GM12878 (cell line): ENCODE results near the gene KDM8. TPM values are rescaled to one million over a fixed set of nuclear protein-coding genes. Genes with fewer than 3 reads are reported as not detected.
A peak's percentile ranks its signal among the peaks of the same experiment; 100 is the strongest.

Source experiments
- ATAC-seq: fragments of 200-7000 bp; cut with Tn5 transposase; 3 replicates; pipeline ENCODE4 v1.9.1; 2020; ENCODE audit warnings: mild to moderate bottlenecking, moderate library complexity
- BruUV-seq: library from RNA; stranded (reverse); fragments of 400-500 nt; replicated peaks from 2 replicates; lab custom pipeline; 2021; lab: Mats Ljungman, UMichigan
- CTCF ChIA-PET: fragments of 300-600 bp; sonication (Branson Sonifier 250); formaldehyde crosslinking; extraction: SDS; loops from one replicate; lab custom pipeline; 2021; ENCODE audit warnings: inconsistent platforms; lab: Yijun Ruan, JAX
- POLR2A ChIA-PET: fragments of 350-600 bp; formaldehyde crosslinking; extraction: SDS; loops from one replicate; lab custom pipeline; 2021; ENCODE audit warnings: inconsistent platforms; lab: Charles Lee
- RAD21 ChIA-PET: fragments of 300-600 bp; sonication (Branson Sonifier 250); formaldehyde crosslinking; loops from one replicate; lab custom pipeline; 2023; ENCODE audit warnings: antibody characterized with exemption; ENCODE audit not compliant: unreplicated experiment; lab: Charles Lee
- SMC1A ChIA-PET: fragments of 300-600 bp; sonication (Branson Sonifier 250); formaldehyde crosslinking; loops from one replicate; lab custom pipeline; 2023; ENCODE audit not compliant: unreplicated experiment, uncharacterized antibody; lab: Charles Lee
- DNase-seq: peaks from one replicate; pipeline ENCODE4 v3.0.0-alpha.2; 2011; ENCODE audit warnings: low read depth, low spot score
- FAIRE-seq: peaks from 3 replicates; lab custom pipeline; 2011; peaks lifted over from hg19 to GRCh38; lab: Jason Lieb, UNC
- H2AFZ ChIP-seq: 2 replicates; pipeline ENCODE4 v1.6.0; 2011; ENCODE audit warnings: low read depth, low read length, control low read depth; ENCODE audit not compliant: control insufficient read depth
- H3K27ac ChIP-seq: 2 replicates; pipeline ENCODE4 v1.5.1; 2011; ENCODE audit warnings: control low read depth; ENCODE audit not compliant: control insufficient read depth, insufficient read depth
- H3K27me3 ChIP-seq, 2 experiments: replicated peaks in 1 of 2; 2 replicates each; pipeline versions ENCODE4 v1.6.0 to v1.6.1; 2011; ENCODE audit warnings: low read length in 1 of 2; ENCODE audit not compliant: control insufficient read depth in 2 of 2, insufficient read depth in 2 of 2
- H3K36me3 ChIP-seq, 2 experiments: 2 replicates each; pipeline ENCODE4 v1.5.1; 2011; ENCODE audit warnings: low read length in 1 of 2; ENCODE audit not compliant: control insufficient read depth in 2 of 2, insufficient read depth in 2 of 2
- H3K4me1 ChIP-seq: 2 replicates; pipeline ENCODE4 v1.6.1; 2011; ENCODE audit warnings: mild to moderate bottlenecking, low read length, moderate library complexity, mixed read lengths; ENCODE audit not compliant: control insufficient read depth, insufficient read depth
- H3K4me2 ChIP-seq: 2 replicates; pipeline ENCODE4 v1.6.0; 2011; ENCODE audit warnings: control low read depth; ENCODE audit not compliant: control insufficient read depth, insufficient read depth
- H3K4me3 ChIP-seq: fragments of 200-600 bp; sonication (generic); 2 replicates; pipeline ENCODE4 v1.5.1; 2016
- H3K79me2 ChIP-seq: 2 replicates; pipeline ENCODE4 v1.6.0; 2011; ENCODE audit warnings: low read length; ENCODE audit not compliant: control insufficient read depth, insufficient read depth
- H3K9ac ChIP-seq: 2 replicates; pipeline ENCODE4 v1.8.0; 2011; ENCODE audit warnings: low read length, control low read depth, mixed read lengths; ENCODE audit not compliant: control insufficient read depth, insufficient read depth
- H3K9me3 ChIP-seq: replicated peaks from 3 replicates; pipeline ENCODE4 v1.5.1; 2011; ENCODE audit warnings: mild to moderate bottlenecking, low read length; ENCODE audit not compliant: control insufficient read depth, insufficient read depth
- H4K20me1 ChIP-seq: 2 replicates; pipeline ENCODE4 v1.6.0; 2011; ENCODE audit not compliant: control insufficient read depth, insufficient read depth
- CHD1 ChIP-seq: IDR thresholded peaks from 2 replicates; pipeline ENCODE4 v1.6.1; 2012; ENCODE audit warnings: low read depth, low read length, improper control_type of control experiment
- CREB1 ChIP-seq: IDR thresholded peaks from 2 replicates; pipeline ENCODE4 v1.6.1; 2012; ENCODE audit warnings: low read depth, mild to moderate bottlenecking, inconsistent platforms
- EP300 ChIP-seq, 2 experiments: fragments of 150-350 bp in 1 of 2; IDR thresholded peaks; 2 replicates each; pipeline ENCODE4 v1.6.1; 2011 to 2012; ENCODE audit warnings: low read depth in 2 of 2, low read length in 2 of 2, borderline replicate concordance in 1 of 2, improper control_type of control experiment in 1 of 2, inconsistent platforms in 1 of 2; ENCODE audit not compliant: control insufficient read depth in 1 of 2
- MYC ChIP-seq: IDR thresholded peaks from 2 replicates; pipeline ENCODE4 v1.6.1; 2011; ENCODE audit warnings: mild to moderate bottlenecking, low read length, moderate library complexity, inconsistent platforms; ENCODE audit not compliant: insufficient read depth, insufficient replicate concordance, insufficient read length, severe bottlenecking
- NFXL1 ChIP-seq: fragments of 450-650 bp; IDR thresholded peaks from 2 replicates; pipeline ENCODE4 v1.6.1; 2017; ENCODE audit warnings: antibody characterized with exemption, mild to moderate bottlenecking, borderline replicate concordance
- RAD21 ChIP-seq: IDR thresholded peaks from 2 replicates; pipeline ENCODE4 v1.6.1; 2011; ENCODE audit warnings: mild to moderate bottlenecking, low read depth, low read length, moderate library complexity; ENCODE audit not compliant: insufficient read depth
- SMAD1 ChIP-seq: fragments of 450-650 bp; IDR thresholded peaks from 2 replicates; pipeline ENCODE4 v1.6.1; 2018; ENCODE audit warnings: mild to moderate bottlenecking, low read depth; ENCODE audit not compliant: partially characterized antibody
- SP1 ChIP-seq: IDR thresholded peaks from one replicate; pipeline ENCODE4 v1.6.1; 2011; ENCODE audit warnings: low read depth, low read length
- ZNF207 ChIP-seq: fragments of 450-650 bp; IDR thresholded peaks from 2 replicates; pipeline ENCODE4 v1.6.1; 2014; ENCODE audit warnings: antibody characterized with exemption, mild to moderate bottlenecking, borderline replicate concordance
- WGBS: methylation state at CpG from one replicate; pipeline ENCODE4 v1.1.6; 2016; ENCODE audit warnings: low lambda C conversion rate; ENCODE audit not compliant: insufficient replicate concordance, insufficient coverage; ENCODE audit errors: missing lambda C conversion rate; 5-methylcytosine and 5-hydroxymethylcytosine counted together
- in situ Hi-C: fragments of 300-500 bp; cut with MboI; formaldehyde crosslinking; loops from 9 replicates; pipeline ENCODE4 v1.14.3; 2018; ENCODE audit warnings: mixed read lengths
- intact Hi-C: fragments of 100-400 bp; cut with micrococcal nuclease; formaldehyde crosslinking; loops from one replicate; pipeline ENCODE4 v1.14.2; 2022; ENCODE audit not compliant: unreplicated experiment
- polyA plus RNA-seq, 11 experiments: library from polyadenylated mRNA; depleted of rRNA in 4 of 11; unstranded in 6 of 11; stranded (reverse) in 5 of 11; fragments of >200 nt; fragmentation: Nextera tagmentation in 4 of 11; fragmentation: Illumina TruSeq in 1 of 11; extraction: Ambion mirVana in 4 of 11; extraction: Trizol in 1 of 11; gene quantifications; 1 replicate in 1 of 11; 2 replicates in 10 of 11; pipeline versions ENCODE4 v1.2.1 to v1.2.3, GENCODE V29; 2011 to 2016; ENCODE audit warnings: inconsistent platforms in 2 of 11, missing spikeins in 2 of 11, low read depth in 1 of 11
- total RNA-seq, 4 experiments: library from RNA; depleted of rRNA in 3 of 4; stranded (reverse); fragments of >200 nt in 3 of 4; fragmentation: Illumina TruSeq in 1 of 4; extraction: Trizol in 1 of 4; gene quantifications; 2 replicates each; pipeline versions ENCODE4 v1.2.1 to v1.2.3, GENCODE V29; 2013 to 2021
- TF ChIP-seq, protein P1 (sequence below): IDR thresholded peaks from 2 replicates; pipeline ENCODE4 v1.6.1; 2012; ENCODE audit warnings: low read depth, low read length, improper control_type of control experiment
- TF ChIP-seq, protein P2 (sequence below): fragments of 450-650 bp; IDR thresholded peaks from 2 replicates; pipeline ENCODE4 v1.6.1; 2016; ENCODE audit warnings: mild to moderate bottlenecking, moderate library complexity, borderline replicate concordance
- TF ChIP-seq, protein P3 (sequence below): fragments of 450-650 bp; formaldehyde crosslinking; IDR thresholded peaks from 2 replicates; pipeline ENCODE4 v1.4.0; 2020; ENCODE audit warnings: mild to moderate bottlenecking, moderate library complexity

KDM8 gene
- total and polyA plus RNA-seq, 10 of the 15 experiments (the other 5 are each of a cell fraction or from before 2014, with no cell fraction given): 0.79 to 8.9 (median 5.8) TPM

DNA sequence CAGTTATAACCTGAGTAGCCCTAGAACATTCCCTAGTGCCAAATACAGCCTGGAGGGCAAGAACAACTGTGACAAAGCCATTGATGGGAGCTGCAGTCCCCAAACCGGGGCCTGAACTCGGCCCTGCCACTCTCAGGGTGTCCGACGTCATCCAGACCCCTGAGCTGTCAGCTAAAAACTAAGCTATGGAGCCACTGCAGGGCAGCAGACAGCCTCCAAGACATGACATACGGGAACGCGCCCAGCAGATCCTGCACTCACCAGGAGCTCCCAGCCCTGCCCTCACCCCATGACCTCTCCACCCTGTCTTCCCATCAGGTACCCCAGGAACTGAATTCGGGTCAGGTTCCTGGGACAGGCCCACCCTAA, 28.4 kb downstream of the KDM8 start:
- H2AFZ ChIP-seq: no peak overlapping the region
- in situ Hi-C loops (loop anchor here (5.0 kb wide), 2 partner anchors 141 to 226 kb away; no protein-coding TSS in a partner anchor), intact Hi-C loops (no loop called here)
- no peaks in the 10 kb centered on the region for H3K9me3 ChIP-seq
- WGBS: 85% methylated on average over 8 of the region's 8 CpGs
- peak; percentile 8; the same call in 2 of the 3 replicates for ATAC-seq
- H3K4me1 ChIP-seq: peaks cover 42% of the 10 kb centered on the region
- no peak overlapping the region; the same call in 1 of the 2 replicates for H3K27ac ChIP-seq
- BruUV-seq: no TSS peak
- H3K4me3 ChIP-seq: no peak overlapping the region
- H3K27me3 ChIP-seq: no peaks in the 10 kb centered on the region
- ChIA-PET POLR2A (interaction anchor here (0.6 to 1.1 kb wide), 4 partner anchors 9 to 136 kb away, joined by 3 to 4 read pairs (median 4); no protein-coding TSS in a partner anchor), SMC1A (interaction anchor here (0.6 to 2.3 kb wide), 13 partner anchors 25 to 169 kb away, joined by 3 to 14 read pairs (median 4); partner anchors contain the start of gene KDM8), CTCF (interaction anchor here (0.6 to 11.7 kb wide), 15 partner anchors 16 to 225 kb away, joined by 3 to 259 read pairs (median 4); no protein-coding TSS in a partner anchor), RAD21 (interaction anchor here (0.8 to 2.4 kb wide), 17 partner anchors 11 to 219 kb away, joined by 3 to 13 read pairs (median 5); partner anchors contain the start of gene KDM8)
- no peak for DNase-seq
- no peak overlapping the region for H3K9ac ChIP-seq
- peaks cover 1 to 3% of the 10 kb centered on the region in 2 experiments for H3K36me3 ChIP-seq
- H4K20me1 ChIP-seq: no peaks in the 10 kb centered on the region
- peak overlapping the region; percentile 53; the same call in 1 of the 2 replicates for H3K4me2 ChIP-seq
- H3K79me2 ChIP-seq: no peaks in the 10 kb centered on the region
- no peak for FAIRE-seq
- TF ChIP-seq, protein P1, sequence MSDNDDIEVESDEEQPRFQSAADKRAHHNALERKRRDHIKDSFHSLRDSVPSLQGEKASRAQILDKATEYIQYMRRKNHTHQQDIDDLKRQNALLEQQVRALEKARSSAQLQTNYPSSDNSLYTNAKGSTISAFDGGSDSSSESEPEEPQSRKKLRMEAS: no peak
- no peak for TF ChIP-seq SP1
- TF ChIP-seq ZNF207: no peak
- TF ChIP-seq, protein P2, sequence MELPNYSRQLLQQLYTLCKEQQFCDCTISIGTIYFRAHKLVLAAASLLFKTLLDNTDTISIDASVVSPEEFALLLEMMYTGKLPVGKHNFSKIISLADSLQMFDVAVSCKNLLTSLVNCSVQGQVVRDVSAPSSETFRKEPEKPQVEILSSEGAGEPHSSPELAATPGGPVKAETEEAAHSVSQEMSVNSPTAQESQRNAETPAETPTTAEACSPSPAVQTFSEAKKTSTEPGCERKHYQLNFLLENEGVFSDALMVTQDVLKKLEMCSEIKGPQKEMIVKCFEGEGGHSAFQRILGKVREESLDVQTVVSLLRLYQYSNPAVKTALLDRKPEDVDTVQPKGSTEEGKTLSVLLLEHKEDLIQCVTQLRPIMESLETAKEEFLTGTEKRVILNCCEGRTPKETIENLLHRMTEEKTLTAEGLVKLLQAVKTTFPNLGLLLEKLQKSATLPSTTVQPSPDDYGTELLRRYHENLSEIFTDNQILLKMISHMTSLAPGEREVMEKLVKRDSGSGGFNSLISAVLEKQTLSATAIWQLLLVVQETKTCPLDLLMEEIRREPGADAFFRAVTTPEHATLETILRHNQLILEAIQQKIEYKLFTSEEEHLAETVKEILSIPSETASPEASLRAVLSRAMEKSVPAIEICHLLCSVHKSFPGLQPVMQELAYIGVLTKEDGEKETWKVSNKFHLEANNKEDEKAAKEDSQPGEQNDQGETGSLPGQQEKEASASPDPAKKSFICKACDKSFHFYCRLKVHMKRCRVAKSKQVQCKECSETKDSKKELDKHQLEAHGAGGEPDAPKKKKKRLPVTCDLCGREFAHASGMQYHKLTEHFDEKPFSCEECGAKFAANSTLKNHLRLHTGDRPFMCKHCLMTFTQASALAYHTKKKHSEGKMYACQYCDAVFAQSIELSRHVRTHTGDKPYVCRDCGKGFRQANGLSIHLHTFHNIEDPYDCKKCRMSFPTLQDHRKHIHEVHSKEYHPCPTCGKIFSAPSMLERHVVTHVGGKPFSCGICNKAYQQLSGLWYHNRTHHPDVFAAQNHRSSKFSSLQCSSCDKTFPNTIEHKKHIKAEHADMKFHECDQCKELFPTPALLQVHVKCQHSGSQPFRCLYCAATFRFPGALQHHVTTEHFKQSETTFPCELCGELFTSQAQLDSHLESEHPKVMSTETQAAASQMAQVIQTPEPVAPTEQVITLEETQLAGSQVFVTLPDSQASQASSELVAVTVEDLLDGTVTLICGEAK: no peak
- TF ChIP-seq, protein P3, sequence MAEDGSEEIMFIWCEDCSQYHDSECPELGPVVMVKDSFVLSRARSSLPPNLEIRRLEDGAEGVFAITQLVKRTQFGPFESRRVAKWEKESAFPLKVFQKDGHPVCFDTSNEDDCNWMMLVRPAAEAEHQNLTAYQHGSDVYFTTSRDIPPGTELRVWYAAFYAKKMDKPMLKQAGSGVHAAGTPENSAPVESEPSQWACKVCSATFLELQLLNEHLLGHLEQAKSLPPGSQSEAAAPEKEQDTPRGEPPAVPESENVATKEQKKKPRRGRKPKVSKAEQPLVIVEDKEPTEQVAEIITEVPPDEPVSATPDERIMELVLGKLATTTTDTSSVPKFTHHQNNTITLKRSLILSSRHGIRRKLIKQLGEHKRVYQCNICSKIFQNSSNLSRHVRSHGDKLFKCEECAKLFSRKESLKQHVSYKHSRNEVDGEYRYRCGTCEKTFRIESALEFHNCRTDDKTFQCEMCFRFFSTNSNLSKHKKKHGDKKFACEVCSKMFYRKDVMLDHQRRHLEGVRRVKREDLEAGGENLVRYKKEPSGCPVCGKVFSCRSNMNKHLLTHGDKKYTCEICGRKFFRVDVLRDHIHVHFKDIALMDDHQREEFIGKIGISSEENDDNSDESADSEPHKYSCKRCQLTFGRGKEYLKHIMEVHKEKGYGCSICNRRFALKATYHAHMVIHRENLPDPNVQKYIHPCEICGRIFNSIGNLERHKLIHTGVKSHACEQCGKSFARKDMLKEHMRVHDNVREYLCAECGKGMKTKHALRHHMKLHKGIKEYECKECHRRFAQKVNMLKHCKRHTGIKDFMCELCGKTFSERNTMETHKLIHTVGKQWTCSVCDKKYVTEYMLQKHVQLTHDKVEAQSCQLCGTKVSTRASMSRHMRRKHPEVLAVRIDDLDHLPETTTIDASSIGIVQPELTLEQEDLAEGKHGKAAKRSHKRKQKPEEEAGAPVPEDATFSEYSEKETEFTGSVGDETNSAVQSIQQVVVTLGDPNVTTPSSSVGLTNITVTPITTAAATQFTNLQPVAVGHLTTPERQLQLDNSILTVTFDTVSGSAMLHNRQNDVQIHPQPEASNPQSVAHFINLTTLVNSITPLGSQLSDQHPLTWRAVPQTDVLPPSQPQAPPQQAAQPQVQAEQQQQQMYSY (CRISPR knock-in tag): no peak
- TF ChIP-seq CREB1: no peak
- no peak for TF ChIP-seq CHD1
- no peak for TF ChIP-seq MYC
- TF ChIP-seq SMAD1: no peak
- TF ChIP-seq RAD21: no peak
- no peak for TF ChIP-seq NFXL1
- no peak for TF ChIP-seq EP300 (IDR thresholded peaks at IDR 0.05; ENCODE audit: borderline replicate concordance in 1 of 2, control insufficient read depth in 1 of 2, low read depth in 2 of 2, low read length in 2 of 2)
